Coronary artery (tissue), 2 donors: ENCODE data around the gene THOC7.

Experiments used
- DNase-seq: peaks from one replicate; pipeline ENCODE4 v3.0.0-alpha.2; 2017; ENCODE audit warnings: low spot score
- H3K27ac ChIP-seq, 2 donors: fragments of 200-600 bp; sonication (generic); one replicate each; pipeline ENCODE4 v1.5.1; 2016 to 2019
- H3K4me3 ChIP-seq: fragments of 200-600 bp; sonication (generic); 2 replicates; pipeline ENCODE4 v1.5.1; 2016; ENCODE audit warnings: mild to moderate bottlenecking, moderate library complexity
- TF ChIP-seq, protein P1 (sequence below): fragments of 200-600 bp; sonication (generic); IDR thresholded peaks from one replicate; pipeline ENCODE4 v1.5.1; 2019; ENCODE audit warnings: antibody characterized with exemption

THOC7 gene

GRCh38 chr3:63845215-63845614 is 18.4 kb downstream of the THOC7 start:
- no peak for DNase-seq
- TF ChIP-seq, protein P1, sequence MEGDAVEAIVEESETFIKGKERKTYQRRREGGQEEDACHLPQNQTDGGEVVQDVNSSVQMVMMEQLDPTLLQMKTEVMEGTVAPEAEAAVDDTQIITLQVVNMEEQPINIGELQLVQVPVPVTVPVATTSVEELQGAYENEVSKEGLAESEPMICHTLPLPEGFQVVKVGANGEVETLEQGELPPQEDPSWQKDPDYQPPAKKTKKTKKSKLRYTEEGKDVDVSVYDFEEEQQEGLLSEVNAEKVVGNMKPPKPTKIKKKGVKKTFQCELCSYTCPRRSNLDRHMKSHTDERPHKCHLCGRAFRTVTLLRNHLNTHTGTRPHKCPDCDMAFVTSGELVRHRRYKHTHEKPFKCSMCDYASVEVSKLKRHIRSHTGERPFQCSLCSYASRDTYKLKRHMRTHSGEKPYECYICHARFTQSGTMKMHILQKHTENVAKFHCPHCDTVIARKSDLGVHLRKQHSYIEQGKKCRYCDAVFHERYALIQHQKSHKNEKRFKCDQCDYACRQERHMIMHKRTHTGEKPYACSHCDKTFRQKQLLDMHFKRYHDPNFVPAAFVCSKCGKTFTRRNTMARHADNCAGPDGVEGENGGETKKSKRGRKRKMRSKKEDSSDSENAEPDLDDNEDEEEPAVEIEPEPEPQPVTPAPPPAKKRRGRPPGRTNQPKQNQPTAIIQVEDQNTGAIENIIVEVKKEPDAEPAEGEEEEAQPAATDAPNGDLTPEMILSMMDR, result no peak

GRCh38 chr3:63842127-63842526 is 21.5 kb downstream of the THOC7 start:
- no peak overlapping the region for H3K4me3 ChIP-seq
- TF ChIP-seq, protein P1, result no peak
- no peak for DNase-seq
- H3K27ac ChIP-seq, result no peak overlapping the region

More at GRCh38 chr3:63845215-63845614, 18.4 kb downstream of the THOC7 start:
- Histone ChIP-seq H3K27ac (no peak overlapping the region), H3K4me3 (no peak overlapping the region)

GRCh38 chr3:63841704-63842103 is 21.9 kb downstream of the THOC7 start:
- Histone ChIP-seq H3K27ac (no peak overlapping the region), H3K4me3 (no peak overlapping the region)
- DNase-seq, result no peak
- TF ChIP-seq, protein P1, result no peak

- Histone ChIP-seq H3K4me3 (no peak overlapping the region), H3K27ac (no peak overlapping the region)
- TF ChIP-seq, protein P1, result no peak
- DNase-seq, result no peak
Observed at GRCh38 chr3:63832395-63832794, 31.2 kb downstream of the THOC7 start.

GRCh38 chr3:63830526-63830925 is 33.1 kb downstream of the THOC7 start:
- TF ChIP-seq, protein P1, result no peak
- no peak for DNase-seq
- Histone ChIP-seq H3K27ac (no peak overlapping the region), H3K4me3 (no peak overlapping the region)

DNA sequence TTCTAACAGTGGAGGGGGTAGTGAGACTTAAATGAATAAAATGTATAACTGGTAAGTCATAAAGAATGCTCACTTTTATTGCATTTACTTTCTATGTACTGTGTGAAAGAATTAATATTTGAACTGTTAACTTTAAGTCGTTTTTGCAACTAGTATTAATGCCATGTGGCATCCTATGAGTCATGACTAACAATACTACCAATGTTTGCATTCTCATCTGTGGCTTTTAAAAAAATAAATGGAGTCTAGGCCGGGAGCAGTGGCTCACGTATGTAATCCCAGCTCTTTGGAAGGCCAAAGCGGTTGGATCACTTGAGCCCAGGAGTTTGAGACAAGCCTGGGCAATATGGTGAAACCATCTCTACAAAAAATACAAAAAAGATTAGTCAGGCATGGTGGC is 39.3 kb downstream of the THOC7 start:
- Histone ChIP-seq H3K27ac (no peak overlapping the region), H3K4me3 (no peak overlapping the region)
- TF ChIP-seq, protein P1, result no peak
- no peak for DNase-seq

- no peak within 1 kb of the TSS for H3K4me3 ChIP-seq
- H3K27ac ChIP-seq, result no peak within 1 kb of the TSS
- DNase-seq, result no peak
- TF ChIP-seq, protein P1, result no peak
Observed at GRCh38 chr3:63819151-63819398, 44.5 kb downstream of the THOC7 start, which contains the start of gene C3orf49. C3orf49 (plus strand) TSS chr3:63819299; CDS start chr3:63819472, 173 bp downstream.
